PC-9 (cell line): Measurements from ENCODE around the gene CBLL1. TPM values are rescaled to one million over a fixed set of nuclear protein-coding genes. Genes with fewer than 3 reads are reported as not detected.

ENCODE experiments used
- BruUV-seq: library from RNA; stranded (reverse); fragments of 400-500 nt; replicated peaks from 2 replicates; lab custom pipeline; 2021; lab: Mats Ljungman, UMichigan
- CTCF ChIA-PET: fragments of 300-600 bp; sonication (Branson Sonifier 250); formaldehyde crosslinking; loops from one replicate; lab custom pipeline; 2022; ENCODE audit warnings: antibody characterized with exemption; lab: Charles Lee
- POLR2A ChIA-PET: fragments of 300-600 bp; sonication (Branson Sonifier 250); formaldehyde crosslinking; loops from one replicate; lab custom pipeline; 2022; ENCODE audit warnings: antibody characterized with exemption; ENCODE audit not compliant: unreplicated experiment; lab: Charles Lee
- DNase-seq, 2 experiments: peaks; one replicate each; pipeline versions ENCODE4 v3.0.0 to v3.0.0-alpha.2; 2015 to 2022; ENCODE audit warnings: mixed read lengths in 1 of 2
- H2AFZ ChIP-seq: fragments of 200-600 bp; sonication (generic); 2 replicates; pipeline ENCODE4 v1.8.1; 2017; ENCODE audit warnings: antibody characterized with exemption
- H3F3A ChIP-seq: fragments of 200-600 bp; sonication (generic); 2 replicates; pipeline ENCODE4 v1.8.1; 2017; ENCODE audit warnings: antibody characterized with exemption, mild to moderate bottlenecking, low read depth; ENCODE audit not compliant: insufficient read depth
- H3K27ac ChIP-seq: fragments of 200-600 bp; sonication (generic); 2 replicates; pipeline ENCODE4 v1.6.1; 2016; ENCODE audit warnings: mixed run types
- H3K27me3 ChIP-seq: fragments of 200-600 bp; sonication (generic); 2 replicates; pipeline ENCODE4 v1.6.1; 2016; ENCODE audit warnings: low read depth, mixed run types; ENCODE audit not compliant: insufficient read depth
- H3K36me3 ChIP-seq: fragments of 200-600 bp; sonication (generic); 2 replicates; pipeline ENCODE4 v1.6.1; 2016; ENCODE audit warnings: low read depth, mixed run types
- H3K4me1 ChIP-seq: fragments of 200-600 bp; sonication (generic); replicated peaks from 2 replicates; pipeline ENCODE4 v1.6.1; 2016; ENCODE audit warnings: mixed run types; ENCODE audit not compliant: insufficient read depth
- H3K4me2 ChIP-seq: fragments of 200-600 bp; sonication (generic); 2 replicates; pipeline ENCODE4 v1.6.1; 2017; ENCODE audit warnings: mixed run types
- H3K4me3 ChIP-seq: fragments of 200-600 bp; sonication (generic); 2 replicates; pipeline ENCODE4 v1.6.1; 2016; ENCODE audit warnings: mixed run types
- H3K79me2 ChIP-seq: fragments of 200-600 bp; sonication (generic); 2 replicates; pipeline ENCODE4 v1.6.1; 2017; ENCODE audit warnings: low read depth, mixed run types
- H3K9me2 ChIP-seq: fragments of 200-600 bp; sonication (generic); 2 replicates; pipeline ENCODE4 v1.8.1; 2017; ENCODE audit warnings: mild to moderate bottlenecking; ENCODE audit not compliant: insufficient read depth
- H3K9me3 ChIP-seq: fragments of 200-600 bp; sonication (generic); 2 replicates; pipeline ENCODE4 v1.8.1; 2016; ENCODE audit warnings: low read depth; ENCODE audit not compliant: insufficient read depth
- H4K20me1 ChIP-seq: fragments of 200-600 bp; sonication (generic); 2 replicates; pipeline ENCODE4 v1.8.1; 2017; ENCODE audit not compliant: insufficient read depth
- EZH2 ChIP-seq: fragments of 200-600 bp; sonication (generic); IDR thresholded peaks from 2 replicates; pipeline ENCODE4 v1.8.0; 2017; ENCODE audit warnings: antibody characterized with exemption, low read depth
- intact Hi-C: fragments of 100-400 bp; cut with micrococcal nuclease; formaldehyde crosslinking; loops from one replicate; pipeline ENCODE4 v1.10.0; 2022; ENCODE audit not compliant: unreplicated experiment
- total RNA-seq: library from RNA; stranded (reverse); gene quantifications from 2 replicates; pipeline ENCODE4 v1.2.3, GENCODE V29; 2021
- TF ChIP-seq, protein P1 (sequence below): fragments of 200-600 bp; sonication (generic); conservative IDR thresholded peaks from 2 replicates; pipeline ENCODE4 v1.6.1; 2017; ENCODE audit warnings: mixed run types, antibody characterized with exemption, mild to moderate bottlenecking, moderate library complexity

CBLL1 gene
- total RNA-seq, 1 experiment from 2014 or later = 31.3 TPM

DNA sequence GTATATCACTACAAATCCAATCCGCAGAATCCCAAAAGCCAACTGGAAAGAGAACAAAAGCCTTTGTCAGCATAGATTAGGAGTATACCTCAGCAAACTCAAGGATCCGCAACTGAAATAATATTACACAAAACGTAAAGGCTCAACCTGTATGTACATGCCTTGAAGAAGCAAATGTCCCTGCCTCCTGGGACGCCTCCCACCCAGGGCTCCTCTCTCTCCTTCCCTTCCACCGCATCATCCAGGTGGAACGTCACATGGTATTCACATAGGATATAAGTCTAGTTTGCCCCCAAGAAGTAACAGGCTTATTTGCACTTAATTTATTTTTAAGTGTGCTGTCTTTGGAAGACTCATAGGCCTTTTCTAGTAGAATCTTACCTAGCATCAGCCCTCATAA is 45.7 kb downstream of the CBLL1 start:
- H3K79me2 ChIP-seq = no peaks in the 10 kb centered on the region
- H4K20me1 ChIP-seq = no peaks in the 10 kb centered on the region
- H3K4me3 ChIP-seq = no peak overlapping the region
- no peaks in the 10 kb centered on the region for H3K4me1 ChIP-seq
- H3K4me2 ChIP-seq = no peak overlapping the region
- 0 out of 2 replicates have a peak, but pooled peaks cover 4% of the 10 kb centered on the region for H3K9me2 ChIP-seq
- no peaks in the 10 kb centered on the region for H3K9me3 ChIP-seq
- intact Hi-C loops = no loop called here
- H3K36me3 ChIP-seq = no peaks in the 10 kb centered on the region
- POLR2A ChIA-PET = no interaction called here
- no peak overlapping the region for H3K27ac ChIP-seq
- CTCF ChIA-PET = no interaction called here
- no TSS peak for BruUV-seq
- H3F3A ChIP-seq = no peaks in the 10 kb centered on the region
- no peaks in the 10 kb centered on the region for H3K27me3 ChIP-seq
- peak overlapping the region; percentile 37; the same call in 1 of the 2 replicates for H2AFZ ChIP-seq
- DNase-seq = no peak
- TF ChIP-seq EZH2 = no peak
- TF ChIP-seq, protein P1, sequence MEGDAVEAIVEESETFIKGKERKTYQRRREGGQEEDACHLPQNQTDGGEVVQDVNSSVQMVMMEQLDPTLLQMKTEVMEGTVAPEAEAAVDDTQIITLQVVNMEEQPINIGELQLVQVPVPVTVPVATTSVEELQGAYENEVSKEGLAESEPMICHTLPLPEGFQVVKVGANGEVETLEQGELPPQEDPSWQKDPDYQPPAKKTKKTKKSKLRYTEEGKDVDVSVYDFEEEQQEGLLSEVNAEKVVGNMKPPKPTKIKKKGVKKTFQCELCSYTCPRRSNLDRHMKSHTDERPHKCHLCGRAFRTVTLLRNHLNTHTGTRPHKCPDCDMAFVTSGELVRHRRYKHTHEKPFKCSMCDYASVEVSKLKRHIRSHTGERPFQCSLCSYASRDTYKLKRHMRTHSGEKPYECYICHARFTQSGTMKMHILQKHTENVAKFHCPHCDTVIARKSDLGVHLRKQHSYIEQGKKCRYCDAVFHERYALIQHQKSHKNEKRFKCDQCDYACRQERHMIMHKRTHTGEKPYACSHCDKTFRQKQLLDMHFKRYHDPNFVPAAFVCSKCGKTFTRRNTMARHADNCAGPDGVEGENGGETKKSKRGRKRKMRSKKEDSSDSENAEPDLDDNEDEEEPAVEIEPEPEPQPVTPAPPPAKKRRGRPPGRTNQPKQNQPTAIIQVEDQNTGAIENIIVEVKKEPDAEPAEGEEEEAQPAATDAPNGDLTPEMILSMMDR = no peak

DNA sequence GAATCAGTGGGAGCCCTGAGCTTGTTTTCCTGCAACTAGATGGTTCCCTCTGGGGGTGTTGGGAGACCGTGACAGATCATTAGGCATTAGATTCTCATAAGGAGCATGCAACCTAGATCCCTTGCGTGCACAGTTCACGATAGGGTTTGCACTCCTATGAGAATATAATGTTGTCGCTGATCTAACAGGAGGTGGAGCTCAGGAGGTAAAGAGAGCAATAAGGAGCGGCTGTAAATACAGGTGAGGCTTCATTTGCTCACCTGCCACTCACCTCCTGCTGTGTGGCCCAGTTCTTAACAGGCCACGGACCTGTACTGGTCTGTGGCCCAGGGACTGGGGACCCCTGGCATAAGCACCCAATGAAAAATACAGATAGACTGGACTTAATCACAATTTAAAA is 48.4 kb downstream of the CBLL1 start:
- DNase-seq = no peak
- Histone ChIP-seq H3F3A (no peaks in the 10 kb centered on the region), H3K27ac (no peak overlapping the region), H3K9me2 (0 out of 2 replicates have a peak, but pooled peaks cover 4% of the 10 kb centered on the region), H3K79me2 (no peaks in the 10 kb centered on the region), H3K4me1 (no peaks in the 10 kb centered on the region), H3K4me3 (no peak overlapping the region), H3K4me2 (no peak overlapping the region), H3K9me3 (no peaks in the 10 kb centered on the region), H2AFZ (no peak overlapping the region), H3K36me3 (no peaks in the 10 kb centered on the region), H3K27me3 (no peaks in the 10 kb centered on the region), H4K20me1 (no peaks in the 10 kb centered on the region)
- TF ChIP-seq, protein P1 = no peak
- TF ChIP-seq EZH2 = no peak
- POLR2A ChIA-PET = interaction anchor here (1.1 kb wide), 1 partner anchor 18 kb away, joined by 3 read pairs; no protein-coding TSS in a partner anchor
- intact Hi-C loops = no loop called here
- CTCF ChIA-PET = no interaction called here
- BruUV-seq = no TSS peak

DNA sequence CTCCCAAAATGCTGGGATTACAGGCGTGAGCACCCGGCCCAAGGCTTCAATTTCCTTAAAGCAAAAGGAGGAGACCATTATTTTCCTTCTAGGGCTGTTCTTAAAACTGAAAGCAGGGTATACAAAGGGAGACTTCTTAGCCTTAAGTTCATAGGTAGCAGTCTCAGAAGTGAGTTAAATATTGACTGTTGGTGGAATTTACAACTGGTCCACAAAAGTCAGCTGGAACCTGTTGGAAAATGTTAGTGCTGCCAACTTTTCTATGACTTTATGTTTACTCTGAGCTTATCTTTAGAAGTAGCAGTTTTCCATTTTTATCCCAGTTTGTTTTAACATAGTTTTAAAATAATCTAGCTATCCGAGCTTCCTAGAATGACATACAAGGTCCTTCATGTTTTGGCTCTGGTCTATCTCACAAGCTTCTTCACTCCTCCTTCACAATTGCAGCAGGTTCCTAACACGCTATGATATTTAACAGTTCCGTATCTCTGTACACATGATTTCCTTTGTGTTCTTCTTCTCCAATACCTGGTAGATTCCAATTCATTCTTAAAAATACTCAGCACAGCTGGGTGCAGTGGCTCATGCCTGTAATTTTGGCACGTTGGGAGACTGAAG is 55.8 kb downstream of the CBLL1 start:
- intact Hi-C loops = no loop called here
- TF ChIP-seq, protein P1 = no peak
- TF ChIP-seq EZH2 = no peak
- Histone ChIP-seq H3K9me2 (no peaks in the 10 kb centered on the region), H3K27ac (no peak overlapping the region), H3K4me1 (no peaks in the 10 kb centered on the region), H3K9me3 (no peaks in the 10 kb centered on the region), H3K4me2 (no peak overlapping the region), H2AFZ (no peak overlapping the region), H3K27me3 (no peaks in the 10 kb centered on the region), H4K20me1 (no peaks in the 10 kb centered on the region), H3K79me2 (no peaks in the 10 kb centered on the region), H3F3A (no peaks in the 10 kb centered on the region), H3K4me3 (no peak overlapping the region), H3K36me3 (no peaks in the 10 kb centered on the region)
- CTCF ChIA-PET = no interaction called here
- POLR2A ChIA-PET = no interaction called here
- no peak for DNase-seq
- no TSS peak for BruUV-seq
